ENCODE data around the gene RAB35. TPM values are rescaled to one million over a fixed set of nuclear protein-coding genes. Genes with fewer than 3 reads are reported as not detected.

The RAB35 gene
- polyA plus RNA-seq, 1 of the 3 experiments (the other 2 are of a cell fraction) = 41.8 TPM

DNA sequence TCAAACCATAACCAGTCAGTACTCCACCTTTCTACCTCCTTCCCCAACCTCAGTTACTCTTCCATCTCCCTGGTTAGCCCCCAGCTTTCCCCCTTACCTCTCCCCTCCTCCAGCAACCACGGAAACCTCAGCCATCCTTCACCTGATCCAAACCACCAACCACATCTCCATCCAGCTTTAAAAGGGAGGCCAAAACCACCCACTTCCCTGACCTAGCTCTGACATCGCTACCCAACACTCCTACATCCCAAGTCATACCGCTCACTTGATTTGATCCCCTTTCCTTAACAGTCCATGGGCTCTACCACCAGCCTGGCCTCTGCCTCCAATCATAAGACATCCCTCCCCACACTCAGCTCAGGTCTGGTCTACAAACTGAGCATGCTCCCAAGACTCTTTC is 1.5 kb downstream of the RAB35 start (continued):
- TF ChIP-seq RXRA (IDR thresholded peaks at IDR 0.05; ENCODE audit: borderline replicate concordance, low read depth) (no peak), POLR2AphosphoS5 (IDR thresholded peaks at IDR 0.05; ENCODE audit: low read depth, low read length) (no peak)
- TF ChIP-seq, protein P1, sequence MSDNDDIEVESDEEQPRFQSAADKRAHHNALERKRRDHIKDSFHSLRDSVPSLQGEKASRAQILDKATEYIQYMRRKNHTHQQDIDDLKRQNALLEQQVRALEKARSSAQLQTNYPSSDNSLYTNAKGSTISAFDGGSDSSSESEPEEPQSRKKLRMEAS (IDR thresholded peaks at IDR 0.05; ENCODE audit: low read depth) = no peak

DNA sequence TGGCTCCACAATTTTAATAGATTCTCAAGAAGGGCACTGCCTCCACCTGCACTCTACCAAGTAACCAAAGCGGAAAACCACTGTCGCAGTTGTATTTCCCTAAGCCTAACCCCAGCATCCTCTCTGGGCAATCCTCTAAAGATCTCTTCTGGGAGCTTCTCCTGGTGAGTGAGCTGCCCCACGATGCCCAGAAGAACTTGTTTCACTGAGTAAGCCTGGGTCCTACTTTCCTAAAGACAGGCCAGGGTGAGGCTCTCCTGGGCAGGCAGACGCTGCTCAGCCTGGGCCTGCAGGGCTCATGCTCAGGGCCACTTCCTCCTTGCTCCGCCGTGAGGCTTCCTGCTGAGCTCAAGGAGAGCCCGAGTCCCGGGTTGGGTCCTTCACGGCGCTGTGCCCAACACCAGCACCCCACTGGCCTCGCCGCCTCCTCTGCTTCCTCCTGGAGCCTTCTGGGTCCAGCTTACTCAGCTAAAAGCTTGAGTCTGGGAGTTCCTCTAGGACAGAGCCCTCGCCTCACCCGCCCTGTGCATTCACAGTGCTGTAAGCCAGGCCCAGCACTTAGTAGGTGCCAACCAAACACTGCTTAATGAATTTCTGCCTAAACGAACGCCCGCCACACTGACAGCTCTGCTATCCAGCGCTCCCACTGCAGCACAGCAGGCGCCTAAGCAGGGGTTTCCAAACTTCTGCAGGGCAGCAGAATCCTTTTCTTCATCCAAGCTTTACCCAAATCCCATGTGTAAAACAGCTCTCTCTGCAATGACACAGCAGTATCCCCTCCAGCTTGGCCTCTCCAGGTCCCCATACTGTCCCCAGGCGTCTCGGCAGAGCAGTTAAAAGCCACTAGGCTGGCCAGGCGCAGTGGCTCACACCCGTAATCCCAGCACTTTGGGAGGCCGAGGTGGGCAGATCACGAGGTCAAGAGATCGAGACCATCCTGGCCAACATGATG is 5.7 kb downstream of the RAB35 start:
- Histone ChIP-seq H4K20me1 (ENCODE audit: insufficient read depth) (peaks cover 99% of the 10 kb centered on the region), H2AFZ (ENCODE audit: low read depth) (no peak overlapping the region), H3K4me1 (ENCODE audit: control insufficient read depth in 1 of 2, insufficient read depth in 2 of 2, low read depth in 1 of 2, low read length in 1 of 2) (peaks cover 5 to 8% of the 10 kb centered on the region in 2 experiments; a peak in 3 of 4 replicates), H3F3A (replicated peaks; ENCODE audit: insufficient read depth) (no peaks in the 10 kb centered on the region), H3K9me3 (no peaks in the 10 kb centered on the region), H3K4me2 (no peak overlapping the region), H3K36me3 (replicated peaks in 1 of 2; ENCODE audit: control insufficient read depth in 1 of 2, insufficient read depth in 2 of 2, low read length in 1 of 2) (peaks cover 0 to 2% of the 10 kb centered on the region in 2 experiments), H3K4me3 (ENCODE audit: low read depth in 2 of 2, low read length in 1 of 2) (no peak overlapping the region), H3K9ac (no peak overlapping the region), H3K27ac (ENCODE audit: low read depth in 2 of 2, low read length in 1 of 2) (no peak overlapping the region; a peak in 1 of 4 replicates), H3K27me3 (ENCODE audit: insufficient read depth) (no peaks in the 10 kb centered on the region), H3K9me2 (no peaks in the 10 kb centered on the region), H3K79me2 (ENCODE audit: insufficient read depth) (peaks cover 100% of the 10 kb centered on the region)
- no peak for DNase-seq
- WGBS (ENCODE audit: low lambda C conversion rate) = 92% methylated on average over 25 of the region's 26 CpGs
- POLR2A ChIA-PET = no interaction called here
- CTCF ChIA-PET = interaction anchor here (1.5 to 1.6 kb wide), 2 partner anchors 10 to 16 kb away, joined by 5 to 7 read pairs; no protein-coding TSS in a partner anchor
- TF ChIP-seq TAF1 (IDR thresholded peaks at IDR 0.05; ENCODE audit: borderline replicate concordance, low read depth, low read length) (no peak), FOSL2 (IDR thresholded peaks at IDR 0.05; ENCODE audit: borderline replicate concordance, low read depth) (no peak), SIN3A (IDR thresholded peaks at IDR 0.05; ENCODE audit: borderline replicate concordance, low read depth, low read length) (no peak), RCOR1 (IDR thresholded peaks at IDR 0.05; ENCODE audit: low read length) (no peak), FOXM1 (IDR thresholded peaks at IDR 0.05; ENCODE audit: low read depth) (no peak), ELF1 (IDR thresholded peaks at IDR 0.05) (no peak), RXRA (IDR thresholded peaks at IDR 0.05; ENCODE audit: borderline replicate concordance, low read depth) (no peak), SMC3 (IDR thresholded peaks at IDR 0.05; ENCODE audit: low read depth, low read length) (no peak), POLR2AphosphoS5 (IDR thresholded peaks at IDR 0.05; ENCODE audit: low read depth, low read length) (no peak), FOXJ3 (CRISPR knock-in tag; IDR thresholded peaks at IDR 0.05) (no peak), EZH2phosphoT487 (IDR thresholded peaks at IDR 0.05; ENCODE audit: borderline replicate concordance, low read depth) (no peak), CHD2 (IDR thresholded peaks at IDR 0.05; ENCODE audit: low read length, partially characterized antibody) (no peak), GABPA (IDR thresholded peaks at IDR 0.05; ENCODE audit: low read depth) (no peak), TCF12 (IDR thresholded peaks at IDR 0.05) (no peak)
- TF ChIP-seq, protein P2, sequence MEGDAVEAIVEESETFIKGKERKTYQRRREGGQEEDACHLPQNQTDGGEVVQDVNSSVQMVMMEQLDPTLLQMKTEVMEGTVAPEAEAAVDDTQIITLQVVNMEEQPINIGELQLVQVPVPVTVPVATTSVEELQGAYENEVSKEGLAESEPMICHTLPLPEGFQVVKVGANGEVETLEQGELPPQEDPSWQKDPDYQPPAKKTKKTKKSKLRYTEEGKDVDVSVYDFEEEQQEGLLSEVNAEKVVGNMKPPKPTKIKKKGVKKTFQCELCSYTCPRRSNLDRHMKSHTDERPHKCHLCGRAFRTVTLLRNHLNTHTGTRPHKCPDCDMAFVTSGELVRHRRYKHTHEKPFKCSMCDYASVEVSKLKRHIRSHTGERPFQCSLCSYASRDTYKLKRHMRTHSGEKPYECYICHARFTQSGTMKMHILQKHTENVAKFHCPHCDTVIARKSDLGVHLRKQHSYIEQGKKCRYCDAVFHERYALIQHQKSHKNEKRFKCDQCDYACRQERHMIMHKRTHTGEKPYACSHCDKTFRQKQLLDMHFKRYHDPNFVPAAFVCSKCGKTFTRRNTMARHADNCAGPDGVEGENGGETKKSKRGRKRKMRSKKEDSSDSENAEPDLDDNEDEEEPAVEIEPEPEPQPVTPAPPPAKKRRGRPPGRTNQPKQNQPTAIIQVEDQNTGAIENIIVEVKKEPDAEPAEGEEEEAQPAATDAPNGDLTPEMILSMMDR (IDR thresholded peaks at IDR 0.05) = no peak
- TF ChIP-seq, protein P1 (IDR thresholded peaks at IDR 0.05; ENCODE audit: low read depth) = no peak
- TF ChIP-seq, protein P3, sequence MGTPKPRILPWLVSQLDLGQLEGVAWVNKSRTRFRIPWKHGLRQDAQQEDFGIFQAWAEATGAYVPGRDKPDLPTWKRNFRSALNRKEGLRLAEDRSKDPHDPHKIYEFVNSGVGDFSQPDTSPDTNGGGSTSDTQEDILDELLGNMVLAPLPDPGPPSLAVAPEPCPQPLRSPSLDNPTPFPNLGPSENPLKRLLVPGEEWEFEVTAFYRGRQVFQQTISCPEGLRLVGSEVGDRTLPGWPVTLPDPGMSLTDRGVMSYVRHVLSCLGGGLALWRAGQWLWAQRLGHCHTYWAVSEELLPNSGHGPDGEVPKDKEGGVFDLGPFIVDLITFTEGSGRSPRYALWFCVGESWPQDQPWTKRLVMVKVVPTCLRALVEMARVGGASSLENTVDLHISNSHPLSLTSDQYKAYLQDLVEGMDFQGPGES (IDR thresholded peaks at IDR 0.05; ENCODE audit: low read depth, low read length) = no peak

Measured in SK-N-SH (cell line).